A172 (cell line): Measurements from ENCODE around the gene PAXIP1. TPM values are rescaled to one million over a fixed set of nuclear protein-coding genes. Genes with fewer than 3 reads are reported as not detected.

ENCODE experiments used
- DNase-seq: peaks from one replicate; pipeline ENCODE4 v3.0.0-alpha.2; 2015; ENCODE audit warnings: low spot score
- total RNA-seq: library from RNA; depleted of rRNA; stranded (reverse); fragments of >200 nt; shearing (Covaris generic); gene quantifications from 2 replicates; pipeline ENCODE4 v1.2.3, GENCODE V29; 2014

The PAXIP1 gene
- total RNA-seq, 1 experiment from 2014 or later: 12.8 TPM

DNA sequence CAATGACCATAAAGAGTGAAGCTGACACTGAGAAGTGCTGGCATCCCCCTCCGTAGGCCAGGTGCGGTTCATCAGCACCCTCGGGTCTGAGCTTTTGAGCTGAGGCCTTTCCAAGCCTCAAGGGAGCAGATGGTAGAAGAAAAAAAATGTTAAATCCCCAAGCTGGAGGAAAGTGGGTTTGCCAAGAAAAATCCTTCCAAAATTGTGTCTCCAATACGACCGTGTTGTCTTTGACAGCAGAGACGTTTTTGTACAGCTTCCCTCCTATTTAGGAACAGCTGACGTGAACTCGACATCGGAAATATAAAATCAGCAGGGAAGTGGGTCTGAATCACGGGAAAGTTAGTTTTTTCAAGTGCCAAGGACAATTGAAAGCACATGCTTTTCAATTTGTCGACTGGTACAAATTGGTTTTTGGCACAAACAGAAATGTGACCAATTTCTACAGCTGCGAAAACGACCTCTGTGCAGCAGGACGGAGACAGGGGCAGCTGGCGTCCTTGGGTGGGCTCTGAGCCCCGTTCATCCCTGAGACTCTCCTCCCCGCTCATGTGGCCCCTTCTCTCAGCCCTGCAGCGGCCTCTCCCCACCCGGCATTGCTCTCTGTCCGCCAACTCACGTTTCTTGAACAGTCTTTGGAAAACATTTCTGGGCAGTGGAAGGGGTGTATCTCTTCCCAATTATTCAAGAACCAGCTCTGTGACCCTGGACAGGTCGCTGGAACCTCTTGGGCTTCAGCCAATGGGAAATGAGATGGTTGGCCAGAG lies 89.9 kb downstream of the PAXIP1 start:
- DNase-seq: no peak

DNA sequence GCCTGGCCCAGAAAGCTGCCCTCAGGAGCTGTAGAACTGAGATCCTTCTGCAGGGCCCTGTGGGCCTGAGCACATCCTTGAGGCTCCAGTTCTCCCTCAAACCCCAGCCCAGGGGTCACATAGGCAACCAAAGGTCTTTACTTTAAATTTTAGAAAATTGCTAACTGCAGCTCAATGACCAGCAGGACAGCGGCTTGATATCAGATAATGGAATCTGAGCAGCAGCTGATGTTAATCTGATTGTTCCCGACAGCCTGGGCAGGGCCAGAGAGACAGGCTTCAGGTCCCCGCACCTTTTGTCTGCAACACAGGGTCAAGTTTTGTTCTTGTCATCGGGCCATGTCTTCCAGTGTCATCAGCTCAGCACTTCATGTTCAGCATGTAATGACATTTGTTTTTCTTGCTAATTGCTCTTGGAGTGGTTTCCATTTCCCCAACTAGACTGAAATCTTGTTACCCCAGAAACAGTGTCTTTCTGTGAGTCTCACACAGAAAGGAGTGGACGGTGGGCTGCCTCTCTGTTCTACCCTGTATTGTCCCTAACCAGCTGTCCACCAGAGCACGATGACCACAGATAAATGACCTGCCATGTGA lies 91.0 kb downstream of the PAXIP1 start:
- no peak for DNase-seq

DNA sequence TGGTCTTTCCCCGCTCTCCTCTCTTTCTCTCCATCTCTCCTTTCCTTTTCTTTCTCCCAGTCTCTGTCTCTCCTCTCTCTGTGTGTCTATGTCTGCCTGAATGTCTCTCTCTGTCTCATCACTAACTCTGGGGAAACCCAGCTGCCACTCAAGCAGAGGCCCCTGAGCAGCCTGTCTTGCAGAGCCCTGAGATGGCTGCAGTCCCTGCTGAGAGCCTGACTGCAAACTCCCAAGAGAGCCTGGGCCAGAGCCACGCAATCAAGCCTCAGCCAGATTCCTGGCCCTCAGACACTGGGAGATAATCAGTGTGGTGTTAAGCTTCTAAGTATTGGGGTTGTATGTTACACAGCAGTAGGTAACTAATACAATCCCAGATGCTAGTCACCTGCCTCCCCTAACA lies 91.5 kb downstream of the PAXIP1 start:
- DNase-seq: no peak

- no peak for DNase-seq
Measured at GRCh38 chr7:154910977-154911376, 91.9 kb downstream of the PAXIP1 start.

DNA sequence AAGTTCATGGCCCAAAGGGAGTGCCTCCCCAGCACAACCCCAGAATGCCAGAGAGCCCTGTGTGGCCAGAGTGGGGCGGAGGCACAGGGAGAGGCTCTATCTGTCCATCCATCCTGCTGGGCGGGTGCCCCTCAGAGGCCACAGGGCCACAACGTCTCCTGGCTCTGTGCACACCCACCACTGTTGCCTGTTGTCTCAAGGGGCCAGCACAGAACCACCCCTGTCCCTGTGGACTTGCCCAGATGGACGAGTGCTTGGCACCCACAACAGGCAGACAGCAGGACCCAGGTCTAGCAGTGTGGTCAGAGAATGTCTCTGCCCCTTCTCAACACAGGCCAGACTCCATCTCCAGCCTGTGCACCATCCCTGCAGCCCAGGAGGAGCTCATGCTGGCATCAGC lies 92.8 kb downstream of the PAXIP1 start:
- DNase-seq: no peak

GRCh38 chr7:154909241-154910105 lies 93.5 kb downstream of the PAXIP1 start:
- DNase-seq: no peak

DNA sequence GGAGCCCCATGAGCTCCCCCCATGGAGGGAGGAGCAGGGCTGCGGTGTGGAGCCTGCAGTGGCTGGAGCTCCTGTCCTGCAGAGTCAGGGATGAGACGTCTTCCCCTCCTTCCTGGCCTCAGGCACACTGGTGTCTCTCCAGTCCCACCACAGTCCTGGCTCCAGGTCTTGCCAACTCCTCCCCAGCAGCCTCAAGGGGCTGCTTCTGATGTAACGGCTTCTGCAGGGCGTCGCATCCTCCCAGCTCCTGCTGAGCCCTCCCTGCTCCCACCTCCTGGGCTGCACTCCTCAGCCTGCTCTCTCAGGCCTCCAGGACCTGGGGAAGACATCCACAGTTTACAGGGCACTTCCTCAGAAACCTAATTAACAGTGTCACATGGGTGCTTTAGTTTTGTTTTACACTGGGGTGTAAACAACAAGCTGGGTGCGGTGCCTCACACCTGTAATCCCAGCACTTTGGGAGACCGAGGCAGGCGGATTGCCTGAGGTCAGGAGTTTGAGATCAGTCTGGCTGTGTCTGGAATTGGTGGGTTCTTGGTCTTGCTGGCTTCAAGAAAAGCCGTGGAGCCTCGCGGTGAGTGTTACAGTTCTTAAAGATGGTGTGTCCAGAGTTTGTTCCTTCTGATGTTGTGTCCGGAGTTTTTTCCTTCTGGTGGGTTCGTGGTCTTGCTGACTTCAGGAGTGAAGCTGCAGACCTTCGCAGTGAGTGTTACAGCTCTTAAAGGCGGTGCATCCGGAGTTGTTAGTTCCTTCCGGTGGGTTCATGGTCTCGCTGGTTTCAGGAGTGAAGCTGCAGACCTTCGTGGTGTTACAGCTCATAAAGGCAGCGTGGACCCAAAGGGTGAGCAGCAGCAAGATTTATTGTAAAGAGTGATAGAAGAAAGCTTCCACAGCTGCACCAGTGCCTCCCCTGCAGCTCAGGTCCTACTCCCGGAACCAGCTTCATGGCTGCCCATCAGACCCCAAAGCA lies 95.0 kb downstream of the PAXIP1 start:
- DNase-seq: no peak

GRCh38 chr7:154906736-154907355 lies 96.1 kb downstream of the PAXIP1 start:
- DNase-seq: no peak

GRCh38 chr7:154906201-154906600 lies 96.7 kb downstream of the PAXIP1 start:
- DNase-seq: no peak

DNA sequence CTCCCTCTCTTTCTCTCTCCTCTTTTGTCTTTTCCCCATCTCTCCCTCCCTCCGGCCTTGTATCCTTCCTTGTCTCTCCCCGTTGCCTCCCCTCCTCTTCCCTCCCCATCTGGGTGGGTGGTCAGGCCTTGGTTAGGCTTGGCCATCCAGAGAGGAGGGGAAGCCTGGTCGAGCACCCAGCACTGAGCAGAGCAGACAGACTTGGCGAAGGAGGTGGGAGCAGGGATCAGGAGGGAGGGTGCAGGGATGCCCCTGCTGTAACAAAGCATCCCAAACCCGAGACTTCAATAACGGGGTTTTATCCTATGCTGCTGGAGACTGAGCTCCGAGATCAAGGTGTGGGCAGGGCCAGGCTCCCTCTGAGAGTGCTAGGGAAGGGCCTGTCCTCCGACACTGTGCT lies 97.3 kb downstream of the PAXIP1 start:
- DNase-seq: no peak

DNA sequence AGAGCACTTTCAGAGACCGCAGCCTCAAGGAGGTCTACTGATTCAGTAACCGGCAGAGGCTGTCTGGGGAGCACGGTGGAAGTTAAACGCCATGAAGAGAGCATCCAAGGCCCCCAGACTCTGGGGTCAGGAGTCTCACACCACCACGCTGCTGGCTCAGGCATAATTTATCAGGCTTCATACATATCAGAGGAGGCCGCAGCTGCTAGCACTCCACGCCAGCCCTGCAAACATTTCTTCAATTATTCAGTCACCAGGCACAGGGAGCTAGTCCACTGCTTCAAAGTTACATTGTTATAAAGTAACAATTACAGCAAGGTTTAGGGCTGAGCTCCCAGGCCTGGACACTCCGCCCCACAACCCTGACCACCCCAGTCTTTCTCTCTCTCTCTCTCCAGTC lies 97.8 kb downstream of the PAXIP1 start:
- no peak for DNase-seq

DNA sequence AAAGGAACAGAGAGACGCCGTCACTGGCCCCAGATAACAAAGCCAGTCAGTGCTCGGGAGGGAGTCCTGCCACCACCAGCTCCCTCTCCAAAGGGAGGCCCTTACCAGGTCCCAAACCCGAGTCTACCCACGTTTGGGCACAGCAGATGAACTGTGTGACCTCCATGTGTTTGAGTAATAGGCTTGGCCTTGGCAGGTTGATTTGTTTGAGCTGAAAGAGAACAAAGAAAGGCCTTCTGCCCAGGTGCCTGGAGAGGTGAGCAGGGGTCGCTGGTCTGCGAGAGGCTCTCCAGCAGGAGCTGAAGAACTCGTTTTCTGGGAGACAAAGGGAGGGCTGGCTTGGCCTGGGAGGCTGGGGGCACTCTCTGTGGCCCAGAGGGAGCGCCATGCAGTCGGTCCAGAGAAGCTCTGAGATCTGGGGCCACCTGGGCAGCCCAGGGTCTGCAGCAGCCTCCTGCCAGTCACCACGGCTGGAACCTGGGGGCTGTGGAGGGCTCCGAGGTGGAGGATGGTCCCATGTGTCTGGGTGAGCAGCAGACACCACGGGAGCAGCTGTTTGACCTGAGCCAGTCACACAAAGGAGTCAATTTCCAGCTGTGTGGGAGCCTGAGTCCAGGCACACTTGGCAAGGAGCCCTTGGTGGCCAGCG lies 99.7 kb downstream of the PAXIP1 start:
- no peak for DNase-seq

GRCh38 chr7:154902600-154903082 lies 100.3 kb downstream of the PAXIP1 start:
- DNase-seq: no peak

GRCh38 chr7:154899862-154900261 lies 103.1 kb downstream of the PAXIP1 start:
- no peak for DNase-seq

DNA sequence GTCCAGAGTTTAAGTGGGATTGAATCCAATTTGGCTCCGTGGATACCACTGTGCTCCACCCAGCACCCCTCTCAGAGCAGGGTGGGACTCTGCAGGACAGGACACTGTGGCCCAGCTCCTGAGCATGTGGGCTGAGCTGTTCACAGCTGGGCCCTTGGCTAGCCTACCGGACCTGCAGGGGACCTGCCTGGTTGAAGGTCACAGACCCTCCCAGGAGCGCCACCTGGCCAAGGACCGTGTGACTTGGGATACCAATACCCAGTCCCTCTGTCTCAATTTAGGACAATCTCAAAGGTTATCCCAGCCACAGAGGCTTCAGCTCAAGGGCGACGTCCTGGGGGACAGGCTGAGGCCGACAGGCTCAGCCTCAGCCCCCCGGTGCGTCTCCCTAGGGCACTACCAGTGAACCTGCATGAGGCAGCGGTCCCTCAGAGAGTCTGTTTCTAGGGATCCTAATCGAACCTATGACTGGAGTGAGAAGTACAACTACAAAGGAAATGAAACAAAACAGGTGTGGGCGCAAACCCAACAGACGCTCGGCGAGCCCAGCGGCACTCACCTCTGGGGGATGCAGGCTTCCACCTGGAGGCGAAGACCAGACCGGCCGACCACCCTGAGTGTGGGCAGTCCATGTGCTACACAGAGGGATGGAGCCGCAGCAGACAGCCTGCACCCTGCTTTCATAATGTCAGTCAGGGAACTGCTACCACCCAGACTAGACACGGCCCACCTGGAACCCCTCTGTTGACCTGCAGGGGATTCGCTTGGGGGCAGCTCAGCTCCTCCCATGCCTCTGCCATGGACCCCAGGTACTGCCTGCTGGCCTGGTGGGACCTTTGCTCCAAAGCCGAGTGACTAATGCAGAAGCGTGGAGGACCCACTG lies 103.7 kb downstream of the PAXIP1 start:
- no peak for DNase-seq

GRCh38 chr7:154896076-154896475 lies 106.8 kb downstream of the PAXIP1 start:
- no peak for DNase-seq
